HG03342 (cell line): ENCODE results near the gene THAP12.
"Not testable (repeated sequence)": the region's sequence is repeated elsewhere in the genome, so short reads cannot be mapped to it uniquely, and the experiment has no call there.

Experiments
- ATAC-seq: cut with Tn5 transposase; IDR thresholded peaks from one replicate; pipeline ENCODE4 v1.9.1; 2021; ENCODE audit warnings: mild to moderate bottlenecking, moderate library complexity; ENCODE audit not compliant: unreplicated experiment

Gene THAP12

DNA sequence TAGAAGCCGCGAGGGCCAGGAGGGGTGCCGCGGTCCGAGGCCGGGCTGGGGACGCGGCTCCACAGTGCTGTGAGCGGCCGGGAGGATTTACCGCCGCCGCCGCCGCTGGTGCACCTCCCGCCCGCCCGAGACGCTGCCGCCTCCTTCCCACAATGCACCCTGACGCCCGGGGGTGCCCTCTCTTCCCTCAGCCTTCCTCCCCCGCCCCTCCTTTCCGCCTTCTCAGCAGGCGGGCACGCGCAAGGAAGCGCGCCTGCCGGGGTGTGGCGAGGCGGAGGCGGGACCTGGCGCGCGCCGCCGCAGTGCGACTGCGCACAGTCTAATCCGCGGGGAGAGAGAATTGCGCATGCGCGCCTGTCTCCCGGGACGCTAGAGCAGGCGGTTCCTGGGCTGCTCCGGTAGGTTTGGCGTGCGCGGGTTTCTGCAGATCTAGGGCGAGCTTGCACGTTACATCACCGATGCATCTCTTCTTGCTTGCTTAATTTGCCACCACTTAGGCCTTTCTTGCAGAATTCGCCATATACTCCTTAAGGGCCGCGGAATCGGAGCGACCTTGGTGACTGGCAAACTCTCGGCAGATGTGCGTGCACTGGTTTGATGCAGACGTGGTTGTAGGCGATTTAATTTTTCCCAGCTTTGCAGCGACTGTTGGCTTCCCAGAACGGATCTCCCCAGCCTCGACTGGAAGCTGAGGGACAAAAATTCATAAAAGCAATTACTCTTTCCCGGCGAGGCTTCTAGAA, at the start of gene THAP12, which contains the start of gene GVQW3:
THAP12 (minus strand) TSS at position 156 of the 743 bp plus-strand sequence. CDS start 296 bp downstream, outside the sequence.
GVQW3 (plus strand) TSS at position 347 of the 743 bp plus-strand sequence. CDS start 506 bp downstream, outside the sequence.
- ATAC-seq, result peak; percentile 78

DNA sequence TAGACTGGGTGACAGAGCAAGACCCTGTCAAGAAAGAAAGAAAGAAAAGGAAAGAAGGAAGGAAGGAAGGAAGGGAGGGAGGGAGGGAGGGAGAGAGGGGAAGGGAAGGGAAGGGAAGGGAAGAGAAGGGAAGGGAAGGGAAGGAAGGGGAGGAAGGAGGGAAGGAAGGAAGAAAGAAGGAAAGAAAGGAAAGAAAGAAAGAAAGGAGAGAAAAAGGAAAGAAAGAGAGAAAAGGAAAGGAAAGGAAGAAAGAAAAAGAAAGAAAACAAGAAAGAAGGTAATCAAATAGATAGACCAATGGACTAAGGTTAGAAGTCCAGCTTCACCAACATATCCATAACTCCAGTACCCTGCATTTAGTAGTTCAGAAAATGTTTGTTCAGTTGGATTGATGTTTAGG, 45.7 kb upstream of the THAP12 start:
- ATAC-seq, result no peak

- ATAC-seq, result no peak
Measured at GRCh38 chr11:76424891-76425290, 44.0 kb upstream of the THAP12 start.

DNA sequence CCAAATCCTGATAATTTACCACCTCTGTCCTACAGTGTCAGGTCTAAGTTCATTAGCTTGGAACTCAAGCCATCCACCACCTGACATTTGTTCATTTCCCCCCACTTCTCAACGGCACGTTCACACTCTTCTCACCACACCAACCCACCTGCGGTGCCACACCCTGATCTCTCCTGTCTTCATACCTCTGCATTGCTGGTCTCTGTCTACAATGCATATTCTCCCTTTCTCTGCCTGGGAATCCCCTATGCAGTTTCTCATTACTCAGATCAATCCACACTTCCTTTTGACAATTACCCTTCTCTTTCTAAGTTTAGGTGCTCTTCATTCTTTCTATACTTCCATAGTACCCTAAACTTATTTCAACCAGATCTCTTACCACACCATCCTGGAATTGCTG, 43.4 kb upstream of the THAP12 start:
- ATAC-seq, result no peak

- ATAC-seq, result no peak
Measured at GRCh38 chr11:76419896-76420295, 39.0 kb upstream of the THAP12 start.

DNA sequence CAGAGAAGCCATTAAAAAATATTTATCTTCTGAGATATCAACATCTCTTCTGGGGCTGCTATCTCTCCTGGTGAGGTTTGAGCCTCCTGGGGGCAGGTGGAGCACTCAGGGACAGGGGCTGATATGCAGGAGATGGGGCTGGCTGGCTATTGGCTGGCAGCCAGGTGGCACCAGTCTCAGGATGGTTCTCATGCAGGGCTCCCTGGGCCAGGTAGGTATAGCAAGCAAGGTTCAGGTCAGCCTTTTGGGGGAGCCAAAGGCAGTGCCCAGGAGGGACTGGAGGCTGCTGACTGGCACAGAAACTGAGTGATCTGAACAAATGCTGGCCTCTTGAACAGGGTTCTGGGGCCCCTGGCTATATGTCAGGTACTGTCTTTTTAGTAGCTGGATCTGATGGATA, 34.1 kb upstream of the THAP12 start:
- no peak for ATAC-seq

GRCh38 chr11:76410851-76411357, 30.0 kb upstream of the THAP12 start:
- ATAC-seq, result no peak

GRCh38 chr11:76408171-76408965, 27.4 kb upstream of the THAP12 start:
- no peak for ATAC-seq

- no peak for ATAC-seq
Measured at GRCh38 chr11:76406359-76406758, 25.4 kb upstream of the THAP12 start.

DNA sequence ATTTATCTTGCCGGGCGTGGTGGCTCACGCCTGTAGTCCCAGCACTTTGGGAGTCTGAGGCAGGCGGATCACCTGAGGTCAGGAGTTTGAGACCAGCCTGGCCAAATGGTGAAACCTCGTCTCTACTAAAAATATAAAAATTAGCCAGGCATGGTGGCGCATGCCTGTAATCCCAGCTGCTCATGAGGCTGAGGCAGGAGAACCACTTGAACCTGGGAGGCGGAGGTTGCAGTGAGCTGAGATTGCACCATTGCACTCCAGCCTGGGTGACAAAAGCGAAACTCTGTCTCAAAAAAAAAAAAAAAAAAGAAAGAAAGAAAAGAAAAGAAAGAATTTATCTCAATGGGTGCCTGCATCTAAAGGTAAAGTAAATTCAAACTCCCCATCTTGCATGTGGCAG, 20.6 kb upstream of the THAP12 start:
- ATAC-seq, result not testable (repeated sequence)

GRCh38 chr11:76400967-76401366, 20.0 kb upstream of the THAP12 start:
- ATAC-seq, result no peak

DNA sequence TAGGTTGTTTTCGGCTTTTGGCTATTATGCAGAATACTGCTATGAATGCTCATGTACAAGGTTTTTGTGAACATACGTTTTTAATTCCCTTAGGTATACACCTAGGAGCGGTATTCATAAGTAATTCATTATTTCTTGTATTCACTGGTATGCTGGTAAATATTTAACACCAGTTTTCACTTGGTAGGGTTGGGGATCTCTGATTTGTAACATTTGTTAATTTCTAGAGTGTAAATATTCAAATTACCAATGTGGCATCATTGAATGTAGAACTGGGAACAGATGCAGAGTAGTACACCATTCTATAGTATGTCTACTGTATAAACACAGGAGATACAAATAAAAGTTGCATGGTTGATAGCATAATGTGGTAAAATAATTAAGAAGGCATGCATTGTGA, 16.5 kb upstream of the THAP12 start:
- ATAC-seq, result no peak

- no peak for ATAC-seq
Measured at GRCh38 chr11:76395296-76395695, 14.4 kb upstream of the THAP12 start.

GRCh38 chr11:76394411-76394810, 13.5 kb upstream of the THAP12 start:
- ATAC-seq, result no peak

- no peak for ATAC-seq
Measured at GRCh38 chr11:76392870-76393269, 11.9 kb upstream of the THAP12 start.

DNA sequence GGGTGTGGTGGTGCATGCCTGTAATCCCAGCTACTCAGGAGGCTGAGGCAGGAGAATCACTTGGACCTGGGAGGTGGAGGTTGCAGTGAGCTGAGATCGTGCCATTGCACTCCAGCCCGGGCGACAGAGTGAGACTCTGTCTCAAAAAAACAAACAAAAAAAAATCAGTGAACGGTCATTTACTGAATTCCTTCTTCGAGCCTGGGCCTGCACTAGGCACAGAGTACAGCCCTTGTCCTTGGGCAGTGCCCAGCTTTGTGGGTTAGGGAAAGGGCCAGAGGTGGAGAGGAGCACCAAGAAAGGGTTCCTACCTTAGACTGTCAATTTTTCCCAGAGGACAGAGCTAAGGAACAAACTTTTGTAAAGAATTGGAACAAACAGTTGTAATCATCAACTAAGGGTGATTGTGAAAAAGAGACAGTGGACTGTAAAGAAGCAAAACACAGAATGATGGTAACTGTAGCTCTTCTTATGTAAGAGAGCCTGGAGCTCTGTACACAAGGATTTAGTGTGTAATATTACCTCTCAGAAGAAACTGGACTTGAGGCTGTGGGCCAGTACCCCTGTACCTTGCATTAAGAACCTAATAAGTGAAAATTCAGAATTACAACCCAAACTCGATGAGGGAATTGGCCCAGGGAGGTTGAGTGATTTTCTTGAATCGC, 11.0 kb upstream of the THAP12 start:
- ATAC-seq, result no peak

DNA sequence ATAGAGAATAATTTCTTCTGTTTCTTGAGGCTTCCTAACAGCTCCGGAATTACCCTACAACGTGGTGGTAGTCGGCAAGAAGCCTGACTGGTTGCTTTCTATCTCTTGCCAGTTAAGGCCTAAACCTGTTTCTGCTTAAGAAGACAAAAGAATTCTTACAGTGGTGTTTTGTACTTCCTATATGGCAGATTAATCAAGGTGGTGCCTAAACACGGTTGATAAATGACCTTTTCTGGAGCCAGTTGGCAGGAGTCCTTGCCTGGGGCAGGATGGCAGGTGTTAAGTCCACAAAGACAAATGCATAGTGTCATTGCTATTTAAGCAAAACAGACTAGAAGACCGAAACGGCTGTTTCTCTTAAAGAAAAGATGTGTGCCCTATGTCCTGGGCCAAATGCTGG, 10.1 kb upstream of the THAP12 start:
- no peak for ATAC-seq

GRCh38 chr11:76388408-76388807, 7.5 kb upstream of the THAP12 start:
- no peak for ATAC-seq

- no peak for ATAC-seq
Measured at GRCh38 chr11:76385903-76386302, 5.0 kb upstream of the THAP12 start.

- no peak for ATAC-seq
Measured at GRCh38 chr11:76382209-76382608, 1.3 kb upstream of the THAP12 start.
